ENCODE data around the gene THSD8.

DNA sequence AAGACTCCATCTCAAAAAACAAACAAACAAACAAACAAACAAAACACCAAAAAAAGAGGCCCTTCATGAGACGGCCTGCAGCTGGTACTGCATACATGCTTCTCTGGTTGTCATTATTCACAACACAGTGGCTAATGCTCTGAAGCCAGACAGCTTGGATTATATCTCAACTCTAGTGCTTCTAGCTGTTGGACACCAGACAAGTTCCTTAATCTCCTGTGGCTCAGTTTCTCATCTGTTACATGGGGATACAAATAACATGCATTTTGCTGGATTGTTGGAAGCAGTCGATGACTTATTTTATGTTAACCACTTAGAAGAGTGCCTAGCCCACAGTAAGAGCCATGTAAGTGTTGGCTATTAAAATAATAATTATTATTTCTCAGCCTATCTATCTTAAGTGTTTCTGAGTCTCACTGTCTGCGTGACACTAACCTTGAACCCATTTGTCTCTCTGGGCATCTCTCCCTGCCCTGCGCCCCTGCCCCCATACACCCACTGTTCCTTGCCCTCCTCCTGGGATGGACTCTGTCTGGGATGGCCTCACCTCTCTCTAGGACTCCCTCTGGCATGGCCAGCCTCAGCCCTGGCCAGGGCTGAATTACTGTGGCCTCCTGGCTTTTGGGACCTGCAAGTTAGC is 13.7 kb upstream of the THSD8 start:
- TF ChIP-seq, protein P1, sequence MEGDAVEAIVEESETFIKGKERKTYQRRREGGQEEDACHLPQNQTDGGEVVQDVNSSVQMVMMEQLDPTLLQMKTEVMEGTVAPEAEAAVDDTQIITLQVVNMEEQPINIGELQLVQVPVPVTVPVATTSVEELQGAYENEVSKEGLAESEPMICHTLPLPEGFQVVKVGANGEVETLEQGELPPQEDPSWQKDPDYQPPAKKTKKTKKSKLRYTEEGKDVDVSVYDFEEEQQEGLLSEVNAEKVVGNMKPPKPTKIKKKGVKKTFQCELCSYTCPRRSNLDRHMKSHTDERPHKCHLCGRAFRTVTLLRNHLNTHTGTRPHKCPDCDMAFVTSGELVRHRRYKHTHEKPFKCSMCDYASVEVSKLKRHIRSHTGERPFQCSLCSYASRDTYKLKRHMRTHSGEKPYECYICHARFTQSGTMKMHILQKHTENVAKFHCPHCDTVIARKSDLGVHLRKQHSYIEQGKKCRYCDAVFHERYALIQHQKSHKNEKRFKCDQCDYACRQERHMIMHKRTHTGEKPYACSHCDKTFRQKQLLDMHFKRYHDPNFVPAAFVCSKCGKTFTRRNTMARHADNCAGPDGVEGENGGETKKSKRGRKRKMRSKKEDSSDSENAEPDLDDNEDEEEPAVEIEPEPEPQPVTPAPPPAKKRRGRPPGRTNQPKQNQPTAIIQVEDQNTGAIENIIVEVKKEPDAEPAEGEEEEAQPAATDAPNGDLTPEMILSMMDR (IDR thresholded peaks at IDR 0.05) = no peak
- no peak for TF ChIP-seq POLR2A (IDR thresholded peaks at IDR 0.05)
